Midbrain (tissue), 1 donor: ENCODE measurements around the gene STARD13.

Source experiments
- DNase-seq: peaks from one replicate; lab custom pipeline; 2025; lab: John Stamatoyannopoulos, UW

STARD13 gene

GRCh38 chr13:33116321-33117010 lies 169.1 kb downstream of the STARD13 start:
- DNase-seq: no peak

- DNase-seq: no peak
Measured at GRCh38 chr13:33115274-33115673, 170.3 kb downstream of the STARD13 start.

- DNase-seq: no peak
Measured at GRCh38 chr13:33114146-33114545, 171.4 kb downstream of the STARD13 start.

- no peak for DNase-seq
Measured at GRCh38 chr13:33112766-33113165, 172.8 kb downstream of the STARD13 start.

- no peak for DNase-seq
Measured at GRCh38 chr13:33111414-33112110, 174.0 kb downstream of the STARD13 start.

GRCh38 chr13:33110713-33111413 lies 174.7 kb downstream of the STARD13 start:
- DNase-seq: peak; percentile 22

GRCh38 chr13:33110386-33110712 lies 175.2 kb downstream of the STARD13 start:
- DNase-seq: no peak

GRCh38 chr13:33109801-33110200 lies 175.8 kb downstream of the STARD13 start:
- DNase-seq: no peak

- no peak for DNase-seq
Measured at GRCh38 chr13:33109271-33109697, 176.3 kb downstream of the STARD13 start.

- DNase-seq: no peak
Measured at GRCh38 chr13:33108620-33109019, 176.9 kb downstream of the STARD13 start.

GRCh38 chr13:33107361-33107760 lies 178.2 kb downstream of the STARD13 start:
- no peak for DNase-seq

GRCh38 chr13:33106656-33107360 lies 178.7 kb downstream of the STARD13 start:
- DNase-seq: no peak

- DNase-seq: peak; percentile 14
Measured at GRCh38 chr13:33105387-33106005, 180.1 kb downstream of the STARD13 start.

- no peak for DNase-seq
Measured at GRCh38 chr13:33103457-33103856, 182.1 kb downstream of the STARD13 start.

- DNase-seq: no peak
Measured at GRCh38 chr13:33101835-33102234, 183.7 kb downstream of the STARD13 start.

- DNase-seq: no peak
Measured at GRCh38 chr13:33100886-33101285, 184.7 kb downstream of the STARD13 start.

- no peak for DNase-seq
Measured at GRCh38 chr13:33099860-33100259, 185.7 kb downstream of the STARD13 start.

GRCh38 chr13:33096886-33097605 lies 188.5 kb downstream of the STARD13 start:
- DNase-seq: no peak

- DNase-seq: no peak
Measured at GRCh38 chr13:33092073-33092987, 193.2 kb downstream of the STARD13 start.

GRCh38 chr13:33091415-33091774 lies 194.2 kb downstream of the STARD13 start:
- DNase-seq: no peak
